NCI-H1092 treated with DMSO at 0.1 percent for 48 hours (cell line): ENCODE data around the gene ADCY9.

Experiments
- DNase-seq: peaks from one replicate; lab custom pipeline; 2025; lab: John Stamatoyannopoulos, UW

The ADCY9 gene

DNA sequence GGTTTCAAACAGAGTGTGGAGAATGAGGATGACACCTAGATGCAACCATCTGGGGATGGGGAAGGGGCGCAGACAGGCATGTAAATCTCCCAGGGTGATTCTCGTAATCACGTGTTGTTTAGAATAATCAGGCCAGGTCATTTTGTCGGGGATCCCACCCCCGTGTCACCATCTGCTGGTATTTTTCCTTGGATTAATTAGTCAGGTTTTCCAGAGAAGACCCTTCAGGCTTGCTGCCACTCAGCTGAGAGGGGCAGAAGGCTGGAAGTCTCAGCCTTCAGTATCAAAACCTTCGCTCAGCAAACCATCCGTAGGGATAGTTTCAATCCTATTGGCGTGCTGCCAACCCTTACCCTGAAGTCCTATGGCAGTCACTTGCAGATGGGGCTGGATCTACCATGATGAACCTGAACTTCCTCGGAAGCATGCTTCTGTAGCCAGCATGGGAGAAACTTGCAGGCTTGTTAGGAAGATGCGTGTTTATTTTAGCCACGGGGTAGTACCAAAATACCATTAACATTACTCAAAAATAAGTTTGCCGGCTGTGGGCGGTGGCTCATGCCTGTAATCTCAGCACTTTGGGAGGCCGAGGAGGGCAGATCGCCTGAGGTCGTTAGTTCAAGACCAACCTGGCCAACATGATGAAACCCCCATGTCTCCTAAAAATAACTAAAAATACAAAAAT lies 7.5 kb upstream of the ADCY9 start:
- DNase-seq = no peak

DNA sequence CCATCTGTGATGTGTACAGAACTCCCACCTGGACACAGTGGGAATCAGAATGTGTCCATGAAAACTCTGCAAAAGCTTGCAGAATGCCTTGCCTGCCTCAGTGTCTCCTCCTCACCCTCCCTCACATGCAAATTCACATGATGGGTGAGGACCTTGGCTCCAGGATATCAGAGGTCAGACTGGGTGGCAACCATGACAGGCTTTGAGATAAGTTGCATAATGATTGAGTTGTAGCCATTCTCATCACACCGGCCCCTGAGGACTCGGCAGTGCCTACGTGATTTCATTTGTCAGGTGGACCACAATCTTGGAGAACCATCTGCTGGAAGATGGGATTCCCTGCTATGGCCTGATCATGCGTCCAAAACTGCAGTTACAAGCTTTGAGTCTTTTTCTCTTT lies 3.9 kb upstream of the ADCY9 start:
- DNase-seq = no peak

DNA sequence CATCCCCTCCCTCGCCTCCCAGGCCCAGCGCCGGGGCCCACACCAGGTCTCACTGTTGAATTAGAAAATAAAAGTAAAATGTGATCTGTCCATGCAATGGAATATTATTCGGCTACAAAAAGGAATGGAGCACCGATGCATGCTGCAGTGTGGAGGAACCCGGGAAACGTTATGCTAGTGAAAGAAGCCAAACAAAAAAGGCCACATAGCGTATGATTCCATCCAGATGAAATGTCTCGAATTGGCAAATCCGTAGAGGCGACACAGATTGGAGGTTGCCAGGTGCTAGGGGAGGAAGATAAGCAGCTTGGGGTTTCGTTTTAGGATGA lies 972 bp upstream of the ADCY9 start:
- DNase-seq = no peak

DNA sequence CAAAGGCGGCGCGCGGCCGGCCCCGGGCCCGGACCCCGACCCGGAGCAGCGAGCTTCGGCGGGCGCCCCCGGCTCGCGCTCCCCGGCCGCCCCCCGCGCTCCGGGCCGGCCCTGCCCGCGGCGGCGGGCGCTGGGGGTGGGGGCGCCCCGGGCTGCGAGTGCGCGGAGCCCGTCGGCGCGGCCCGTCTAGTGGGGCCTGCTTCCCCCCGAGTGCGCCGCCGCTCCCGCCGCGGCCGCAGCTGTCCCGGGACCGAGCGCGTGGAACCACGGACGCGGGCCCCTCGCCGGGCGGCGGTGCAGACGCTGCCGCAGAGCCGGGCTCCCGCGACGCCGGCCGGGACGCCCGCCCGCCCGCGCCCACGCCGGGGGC lies 308 bp downstream of the ADCY9 start:
- DNase-seq = no peak

DNA sequence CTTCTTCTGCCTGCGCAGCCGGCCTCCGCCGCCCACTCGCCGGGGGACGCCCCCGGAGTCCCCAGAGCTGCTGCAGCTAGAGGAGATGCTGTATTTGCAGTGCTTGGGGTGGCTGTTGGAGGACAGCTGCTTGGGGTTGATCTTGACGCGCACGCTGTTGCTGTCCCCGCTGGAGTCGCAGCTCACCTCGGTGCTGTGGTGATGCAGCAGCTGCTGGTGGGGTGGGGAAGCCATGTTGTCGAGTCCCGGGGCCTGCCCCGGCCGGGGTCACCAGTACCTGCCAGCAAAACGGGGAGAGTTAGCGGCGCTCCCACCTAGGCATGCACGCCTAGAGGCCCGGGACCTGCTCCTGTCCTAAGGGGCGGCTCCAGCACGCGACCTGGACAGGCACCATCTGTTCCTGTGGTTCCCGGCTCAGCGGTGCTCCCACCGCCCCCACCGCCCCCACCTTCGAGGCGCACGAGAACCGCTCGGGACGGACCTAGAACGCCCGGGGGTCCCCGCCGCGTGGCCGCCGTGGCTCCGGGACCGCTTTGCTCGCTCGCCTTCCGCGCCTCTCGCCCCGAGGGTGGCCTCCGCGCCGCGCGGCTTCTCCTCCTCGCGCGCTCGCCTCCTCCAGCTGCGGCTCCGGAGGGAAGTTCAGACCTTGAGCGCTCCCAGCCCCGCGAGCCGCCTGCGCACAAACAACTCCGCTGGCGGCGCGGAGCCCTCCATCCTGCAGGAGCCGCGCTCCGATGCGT lies 863 bp downstream of the ADCY9 start:
- DNase-seq = peak; percentile 29

DNA sequence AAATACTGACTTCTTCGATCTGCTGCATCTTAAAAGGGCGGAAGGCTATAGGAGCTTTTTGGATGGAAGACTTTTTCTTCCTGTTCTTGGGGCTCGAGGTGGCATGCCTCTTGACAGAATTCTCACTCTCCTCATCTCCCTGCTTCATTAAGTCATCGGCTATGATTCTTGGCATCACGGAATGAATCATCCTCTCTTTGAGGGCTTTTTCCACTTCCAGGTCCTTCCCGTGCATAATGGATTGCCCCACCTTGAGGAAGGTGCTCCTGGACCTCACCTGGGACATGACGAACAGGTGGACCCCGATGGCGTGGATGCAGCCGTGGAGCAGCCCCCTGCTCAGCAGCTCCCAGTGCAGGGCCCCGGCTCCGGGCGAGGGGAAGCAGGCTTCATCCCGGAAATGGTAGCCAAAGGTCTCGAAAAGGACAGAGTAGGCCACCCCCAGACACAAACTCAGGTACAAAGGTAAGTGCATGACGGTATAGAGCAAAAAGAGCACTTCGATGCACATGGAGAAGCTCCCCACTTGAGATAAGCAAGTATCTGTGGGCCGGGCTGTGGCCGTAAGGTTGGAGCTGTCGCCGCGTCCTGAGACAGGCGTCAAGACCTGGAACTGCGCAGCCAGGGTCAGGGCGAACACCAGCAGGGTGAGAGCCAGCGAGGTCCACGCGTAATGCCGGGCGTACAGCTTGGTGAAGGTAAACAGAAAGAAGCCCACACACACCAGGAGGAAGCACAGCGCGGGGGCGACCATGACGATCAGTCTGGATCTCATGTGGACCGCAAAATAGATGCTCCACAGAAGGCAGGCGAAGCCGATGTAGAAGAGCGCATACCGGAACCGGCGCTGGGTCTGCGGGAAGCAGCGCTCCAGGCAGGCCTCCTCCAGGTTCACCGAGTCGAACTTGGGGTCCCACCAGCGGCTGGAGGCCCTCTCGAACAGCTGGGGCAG lies 1.7 kb downstream of the ADCY9 start:
- DNase-seq = no peak

DNA sequence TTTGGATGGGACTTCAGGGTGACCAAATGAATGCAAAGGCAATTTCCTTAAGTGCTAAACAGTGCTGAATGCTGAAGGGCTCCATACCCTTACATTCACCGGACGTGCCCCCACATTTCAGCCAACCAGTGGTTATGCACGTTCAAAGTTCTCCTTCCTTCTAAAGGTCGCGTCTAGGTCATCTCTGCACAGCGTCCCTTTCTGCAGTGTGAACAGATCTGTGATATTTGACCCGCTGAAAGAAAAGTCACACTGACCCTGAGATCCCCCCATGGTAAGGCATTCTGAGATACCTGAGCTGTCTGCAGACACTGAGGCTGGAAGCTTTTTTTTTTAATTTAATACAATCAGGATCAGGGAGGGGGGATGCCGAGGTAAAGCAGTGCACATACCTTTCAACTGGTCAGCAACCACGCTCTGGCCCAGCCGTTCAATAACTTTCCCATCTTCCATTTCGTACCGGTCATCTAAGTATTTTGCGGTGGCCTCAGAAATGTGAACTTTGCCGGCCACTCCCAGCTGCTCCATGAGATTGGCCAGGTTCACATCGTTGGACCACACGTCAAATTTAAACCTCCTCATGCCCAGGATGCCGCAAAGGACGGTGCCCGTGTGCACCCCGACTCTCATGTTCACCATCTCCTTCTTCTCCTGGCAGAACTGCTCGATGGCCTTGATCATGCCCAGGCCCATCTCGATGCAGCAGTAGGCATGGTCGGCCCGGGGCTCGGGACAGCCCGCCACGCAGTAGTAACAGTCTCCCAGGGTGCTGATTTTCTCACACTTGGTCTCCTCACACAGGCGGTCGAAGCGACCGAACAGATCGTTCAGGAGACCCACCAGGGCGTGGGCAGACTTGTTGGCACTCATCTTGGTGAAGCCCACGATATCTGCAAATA lies 2.6 kb downstream of the ADCY9 start:
- DNase-seq = no peak

DNA sequence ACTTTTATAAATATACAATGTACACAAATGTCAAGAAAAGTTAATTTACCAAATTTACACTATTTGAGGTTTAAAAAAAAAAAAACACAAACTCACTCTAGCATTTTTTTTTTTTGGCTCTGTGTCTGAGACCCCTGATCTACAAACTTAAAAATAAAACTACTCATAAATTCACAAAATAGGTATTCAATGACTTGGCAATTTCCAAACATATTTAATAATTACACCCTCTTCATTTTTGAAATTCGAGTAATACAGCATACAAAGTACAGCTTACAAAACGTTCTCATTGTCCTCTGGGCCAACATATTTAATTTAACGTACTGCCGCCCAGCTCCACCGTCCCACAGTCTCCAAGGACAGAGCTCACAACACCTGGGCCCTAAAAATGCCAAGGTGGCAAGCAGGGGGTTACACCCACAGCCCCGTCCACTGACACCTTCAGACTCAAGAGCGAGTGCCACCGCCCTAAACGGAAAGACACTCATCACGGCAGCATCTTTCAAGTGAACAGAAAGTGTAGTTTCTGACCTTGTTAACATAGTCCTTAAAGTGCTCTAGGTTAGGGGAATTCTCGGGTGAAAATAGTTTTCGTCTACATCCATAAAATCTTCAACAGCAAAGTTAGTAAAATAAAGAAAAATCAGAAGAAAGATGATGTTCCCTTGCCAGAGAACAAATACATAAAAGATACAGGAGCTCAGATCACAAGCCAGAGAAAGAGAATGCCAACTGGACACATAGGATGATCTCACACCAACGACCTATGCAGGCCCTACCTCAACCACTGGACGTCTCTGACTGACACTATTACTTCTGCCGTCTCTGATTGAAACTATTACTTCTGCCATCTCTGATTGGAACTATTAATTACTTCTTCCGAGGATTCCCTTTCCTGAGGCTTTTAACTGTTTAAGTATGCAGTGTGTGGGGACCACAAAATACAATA lies 4.2 kb downstream of the ADCY9 start:
- peak; percentile 28 for DNase-seq

DNA sequence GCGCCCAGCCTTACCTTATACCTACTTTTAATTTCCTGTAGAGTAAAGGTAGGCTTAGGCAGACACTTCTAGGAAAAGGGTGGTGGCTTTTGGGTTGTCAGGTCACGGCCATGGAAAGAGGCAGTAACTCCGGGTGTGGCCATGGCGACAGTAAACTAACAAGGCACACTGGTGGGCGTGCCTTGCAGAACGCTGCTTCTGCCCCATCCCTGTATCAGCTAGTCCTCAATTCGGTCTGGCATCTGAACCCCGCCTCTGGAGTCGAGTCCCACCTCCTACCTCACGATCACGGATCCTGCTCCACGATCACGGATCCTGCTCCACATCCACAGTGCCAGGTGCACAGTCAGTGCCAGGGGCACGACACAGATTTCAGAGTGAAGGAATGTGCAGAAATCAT lies 5.6 kb downstream of the ADCY9 start:
- no peak for DNase-seq

DNA sequence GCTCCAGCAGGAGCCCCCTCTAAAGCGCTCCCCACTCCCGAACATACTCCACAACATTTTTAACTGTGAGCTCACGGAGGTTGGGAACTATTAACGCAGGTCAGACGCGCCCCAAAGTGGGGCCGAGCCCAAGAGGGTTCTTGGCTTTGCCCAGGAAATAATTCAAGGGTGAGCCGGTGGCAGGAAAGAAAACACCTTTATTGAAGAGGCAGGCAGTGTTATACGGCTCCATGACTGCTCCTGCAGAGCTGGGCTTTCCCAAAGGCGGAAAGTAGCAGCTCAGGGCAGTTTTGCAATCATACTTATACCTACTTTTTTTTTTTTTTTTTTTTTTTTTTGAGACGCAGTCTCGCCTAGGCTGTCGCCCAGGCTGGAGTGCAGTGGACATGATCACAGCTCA lies 6.2 kb downstream of the ADCY9 start:
- DNase-seq = no peak

DNA sequence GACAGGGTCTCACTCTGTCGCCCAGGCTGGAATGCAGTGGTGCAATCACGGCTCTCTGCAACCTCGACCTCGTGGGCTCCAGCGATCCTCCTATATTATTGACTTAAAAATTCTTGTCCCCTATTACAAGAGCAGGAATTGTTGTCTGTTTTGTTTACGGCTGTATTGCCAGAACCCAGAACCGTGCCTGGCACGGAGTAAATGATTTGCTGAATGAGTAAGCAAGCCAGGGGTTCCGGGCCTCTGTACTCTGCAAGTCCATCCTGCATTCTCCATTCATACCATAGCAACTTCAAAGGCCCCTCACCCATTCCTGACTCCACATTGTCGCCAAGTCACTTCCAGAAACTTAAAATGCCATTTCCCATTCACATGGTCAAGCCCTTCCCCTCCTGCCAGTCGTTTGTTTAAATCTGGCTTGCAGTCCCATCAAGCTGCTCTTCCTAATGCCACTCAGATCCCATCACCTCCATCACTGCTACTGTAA lies 6.9 kb downstream of the ADCY9 start:
- DNase-seq = no peak

DNA sequence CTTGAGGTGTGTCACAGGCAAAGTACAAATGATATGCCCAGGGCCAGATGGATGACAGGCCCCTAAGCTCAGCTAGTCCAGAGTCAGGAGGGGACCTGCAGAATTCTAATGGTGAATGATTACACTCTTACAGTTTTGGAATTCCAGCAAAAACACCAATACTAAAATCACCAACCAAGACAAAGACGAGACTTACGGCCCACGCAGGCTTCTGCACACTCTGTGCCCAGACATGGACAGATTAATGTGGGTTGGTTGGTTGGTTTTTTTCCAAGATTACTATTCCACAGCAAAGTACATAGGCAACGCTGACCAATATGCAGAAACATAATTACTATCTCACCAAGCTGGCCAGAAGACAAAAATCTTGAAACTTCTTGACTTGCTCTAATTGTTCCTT lies 9.7 kb downstream of the ADCY9 start:
- no peak for DNase-seq

DNA sequence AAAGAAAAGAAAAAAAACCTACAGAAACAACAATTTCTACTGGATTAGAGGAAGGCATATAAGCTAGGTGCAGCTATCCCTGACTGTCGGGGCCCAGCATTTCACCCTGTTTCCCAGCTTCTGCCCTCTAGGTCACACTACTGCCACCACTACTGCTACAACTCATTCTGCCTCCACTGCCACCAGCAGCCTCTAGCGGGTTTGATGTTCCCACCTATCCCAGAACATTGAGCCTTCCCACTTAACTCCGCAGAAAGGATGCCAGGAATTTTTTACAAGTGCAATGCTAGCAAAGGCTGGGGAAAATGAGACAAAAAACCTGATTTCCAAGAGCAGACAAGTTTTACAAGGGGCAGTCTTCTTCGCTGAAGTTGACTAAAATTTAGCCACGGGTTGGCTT lies 10.4 kb downstream of the ADCY9 start:
- DNase-seq = no peak

DNA sequence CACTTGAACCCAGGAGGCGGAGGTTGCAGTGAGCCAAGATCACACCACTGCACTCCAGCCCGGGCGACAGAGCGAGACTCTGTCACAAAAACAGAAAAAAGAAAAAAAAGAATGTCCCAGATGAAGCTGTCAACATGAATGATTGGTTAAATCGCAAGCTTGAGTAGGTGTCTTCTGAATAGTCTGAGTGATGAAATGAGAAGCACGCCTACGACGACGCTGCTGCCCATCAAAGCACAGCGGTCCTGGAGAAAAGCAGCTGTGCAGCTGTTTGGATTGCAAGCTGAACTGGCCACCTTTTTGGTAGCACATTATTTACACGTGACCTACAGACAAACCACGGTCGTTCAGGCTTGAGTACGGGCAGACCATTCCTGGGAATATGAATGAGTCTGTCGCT lies 12.5 kb downstream of the ADCY9 start:
- DNase-seq = no peak

DNA sequence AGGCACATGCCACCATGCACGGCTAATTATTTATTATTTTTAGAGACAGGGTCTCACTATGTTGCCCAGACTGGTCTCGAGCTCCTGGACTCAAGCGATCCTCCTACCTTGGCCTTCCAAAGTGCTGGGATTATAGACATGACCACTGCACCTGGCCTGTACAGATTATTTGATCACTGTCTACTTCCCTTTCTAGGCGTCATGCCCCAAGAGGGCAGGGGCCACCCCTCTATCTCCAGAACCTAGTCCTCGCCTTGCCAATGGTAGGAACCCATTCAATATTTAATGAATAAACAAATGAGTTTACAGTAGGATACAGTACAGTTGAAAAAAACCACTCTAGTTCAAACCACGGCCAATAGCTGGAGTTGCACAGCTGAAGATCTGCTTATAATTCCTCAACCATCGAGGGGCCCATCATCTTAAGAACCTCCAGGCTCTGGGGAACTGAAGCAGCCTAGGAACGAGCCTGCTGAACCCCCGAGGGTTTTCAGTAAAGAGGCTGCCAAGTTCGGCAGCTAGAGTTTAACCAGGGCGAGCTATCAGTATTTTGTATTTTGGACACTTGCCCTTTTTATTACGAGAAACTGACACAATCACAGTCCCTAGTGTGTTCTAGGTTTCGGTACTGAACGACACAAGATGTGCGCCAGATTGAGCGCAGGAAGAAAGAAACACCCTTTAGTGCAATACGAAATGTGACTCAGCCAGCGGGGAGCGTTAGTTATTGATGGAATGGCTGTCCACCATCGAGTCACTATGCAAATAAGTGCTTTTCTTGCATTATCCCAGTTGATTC lies 14.6 kb downstream of the ADCY9 start:
- no peak for DNase-seq

DNA sequence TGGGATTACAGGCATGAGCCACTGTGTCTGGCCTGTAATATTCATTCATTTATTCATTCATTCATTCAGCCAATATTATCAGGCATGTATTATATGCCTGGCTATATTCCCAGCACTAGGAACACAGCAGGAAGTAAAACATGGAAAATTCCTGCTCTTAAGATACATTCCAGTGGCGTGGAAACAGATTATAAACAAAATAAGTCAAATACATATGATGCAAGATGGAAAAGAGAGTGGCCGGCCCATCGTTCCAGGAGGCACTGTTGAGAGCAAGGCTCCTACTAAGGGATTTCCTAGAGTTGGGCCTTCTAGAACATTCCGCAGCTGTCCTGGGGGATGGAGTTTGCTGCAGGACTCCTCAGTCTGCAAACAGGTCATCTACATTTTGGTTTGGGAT lies 17.7 kb downstream of the ADCY9 start:
- no peak for DNase-seq

DNA sequence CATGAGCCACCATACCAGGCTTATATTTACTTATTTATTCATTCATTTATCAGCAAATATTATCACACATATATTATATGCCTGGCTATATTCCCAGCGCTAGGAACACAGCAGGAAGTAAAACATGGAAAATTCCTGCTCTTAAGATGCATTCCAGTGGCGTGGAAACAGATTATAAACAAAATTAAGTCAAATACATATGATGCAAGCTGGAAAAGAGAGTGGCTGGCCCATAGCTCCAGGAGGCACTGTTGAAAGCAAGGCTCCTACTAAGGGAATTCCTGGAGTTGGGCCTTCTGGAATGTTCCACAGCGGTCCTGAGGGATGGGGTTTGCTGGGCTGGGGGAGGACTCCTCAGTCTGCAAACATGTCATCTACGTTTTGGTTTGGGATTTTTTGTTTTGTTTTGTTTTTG lies 18.4 kb downstream of the ADCY9 start:
- DNase-seq = no peak

DNA sequence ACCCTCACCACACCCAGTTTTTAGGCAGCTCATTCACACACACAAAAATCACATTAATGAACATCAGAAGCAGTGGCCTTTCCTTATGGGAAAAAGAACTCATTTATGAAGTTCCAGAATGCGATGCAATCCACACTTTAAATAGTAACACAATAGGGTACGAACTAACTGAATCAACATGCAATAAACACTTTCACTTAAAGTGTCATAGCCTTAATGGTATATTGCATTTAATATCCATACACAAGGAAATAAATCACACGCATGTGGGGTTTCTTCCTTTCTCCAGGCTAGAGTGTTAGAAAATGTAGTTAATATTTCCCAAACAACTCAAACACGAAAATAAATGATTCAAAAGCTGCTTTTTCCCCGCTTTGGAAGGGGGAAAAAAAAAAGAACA lies 19.7 kb downstream of the ADCY9 start:
- DNase-seq = no peak

DNA sequence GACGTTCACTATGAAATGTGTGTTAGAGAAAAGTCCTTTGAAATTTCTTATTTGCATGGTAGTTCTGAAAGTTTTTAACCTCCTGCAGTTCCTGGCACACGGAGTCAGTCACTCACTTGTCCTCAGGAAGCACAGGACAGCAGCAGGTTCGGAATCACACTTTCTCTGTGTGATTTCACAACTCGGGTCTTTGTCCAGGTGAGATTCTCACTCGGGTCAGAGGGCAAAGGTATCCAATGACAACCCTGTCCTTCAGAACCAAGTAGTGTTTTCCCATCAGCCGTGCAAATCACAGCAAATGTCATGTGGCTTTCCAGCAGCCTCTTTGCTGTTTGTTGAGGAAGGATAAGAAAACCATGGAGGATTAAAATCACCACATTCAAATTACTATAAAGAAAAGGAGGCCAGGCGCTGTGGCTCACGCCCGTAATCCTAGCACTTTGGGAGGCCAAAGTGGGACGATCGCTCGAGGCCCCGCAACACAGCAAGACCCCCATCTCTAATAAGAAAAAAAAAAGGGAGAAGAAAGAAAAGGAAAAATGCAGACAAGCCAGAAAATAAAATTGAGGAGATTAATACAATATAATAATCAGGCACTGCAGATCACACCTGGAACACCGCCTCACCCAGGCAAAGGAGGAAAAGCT lies 22.0 kb downstream of the ADCY9 start:
- no peak for DNase-seq
